Astrocyte (in vitro differentiated cells and primary cell): Measurements from ENCODE around the gene ALOX5. TPM values are rescaled to one million over a fixed set of nuclear protein-coding genes. Genes with fewer than 3 reads are reported as not detected.

Source experiments
- DNase-seq: peaks from one replicate; pipeline ENCODE4 v3.0.0-alpha.2; 2010; ENCODE audit warnings: low read depth
- FAIRE-seq: peaks from 2 replicates; lab custom pipeline; 2011; peaks lifted over from hg19 to GRCh38; lab: Jason Lieb, UNC
- H2AFZ ChIP-seq: 2 replicates; pipeline ENCODE4 v1.6.0; 2012; ENCODE audit warnings: low read depth, low read length, inconsistent platforms
- H3K27ac ChIP-seq: 2 replicates; pipeline ENCODE4 v1.5.1; 2011; ENCODE audit warnings: low read depth, low read length, inconsistent platforms
- H3K27me3 ChIP-seq: 2 replicates; pipeline ENCODE4 v1.6.0; 2011; ENCODE audit warnings: low read length, inconsistent platforms; ENCODE audit not compliant: insufficient read depth
- H3K36me3 ChIP-seq: 2 replicates; pipeline ENCODE4 v1.5.1; 2011; ENCODE audit warnings: low read length, inconsistent platforms; ENCODE audit not compliant: insufficient read depth
- H3K4me1 ChIP-seq: 2 replicates; pipeline ENCODE4 v1.5.1; 2011; ENCODE audit warnings: low read length, inconsistent platforms; ENCODE audit not compliant: insufficient read depth
- H3K4me2 ChIP-seq: 2 replicates; pipeline ENCODE4 v1.6.0; 2012; ENCODE audit warnings: low read length, inconsistent platforms
- H3K4me3 ChIP-seq: 2 replicates; pipeline ENCODE4 v1.5.1; 2011; ENCODE audit warnings: low read depth, mild to moderate bottlenecking, low read length, inconsistent platforms; ENCODE audit not compliant: insufficient read depth
- H3K79me2 ChIP-seq: 2 replicates; pipeline ENCODE4 v1.6.0; 2012; ENCODE audit warnings: mild to moderate bottlenecking, low read length, inconsistent platforms; ENCODE audit not compliant: insufficient read depth
- H3K9ac ChIP-seq: 2 replicates; pipeline ENCODE4 v1.6.0; 2012; ENCODE audit warnings: mild to moderate bottlenecking, low read length, inconsistent platforms
- H3K9me3 ChIP-seq: 2 replicates; pipeline ENCODE4 v1.5.1; 2012; ENCODE audit warnings: low read depth, mild to moderate bottlenecking, low read length, inconsistent platforms; ENCODE audit not compliant: insufficient read depth
- H4K20me1 ChIP-seq: 2 replicates; pipeline ENCODE4 v1.6.0; 2012; ENCODE audit warnings: low read length, inconsistent platforms; ENCODE audit not compliant: insufficient read depth
- H3K27ac Mint-ChIP-seq: one replicate; pipeline ENCODE4 v1.8.0; 2021; ENCODE audit warnings: mild to moderate bottlenecking, mixed read lengths; ENCODE audit not compliant: unreplicated experiment
- H3K27me3 Mint-ChIP-seq: one replicate; pipeline ENCODE4 v1.8.0; 2021; ENCODE audit warnings: low read depth, mixed read lengths; ENCODE audit not compliant: unreplicated experiment
- H3K36me3 Mint-ChIP-seq: one replicate; pipeline ENCODE4 v1.8.0; 2021; ENCODE audit warnings: low read depth, mixed read lengths; ENCODE audit not compliant: unreplicated experiment
- H3K4me1 Mint-ChIP-seq: one replicate; pipeline ENCODE4 v1.8.0; 2021; ENCODE audit warnings: low read depth, mixed read lengths; ENCODE audit not compliant: unreplicated experiment
- H3K4me3 Mint-ChIP-seq: one replicate; pipeline ENCODE4 v1.8.0; 2021; ENCODE audit warnings: mild to moderate bottlenecking, moderate library complexity, mixed read lengths; ENCODE audit not compliant: unreplicated experiment
- H3K9me3 Mint-ChIP-seq: one replicate; pipeline ENCODE4 v1.8.0; 2021; ENCODE audit warnings: mild to moderate bottlenecking, mixed read lengths; ENCODE audit not compliant: unreplicated experiment
- CTCF ChIP-seq: IDR thresholded peaks from 2 replicates; pipeline ENCODE4 v1.5.1; 2011; ENCODE audit warnings: low read depth, mild to moderate bottlenecking, inconsistent platforms, low read length, moderate library complexity; ENCODE audit not compliant: insufficient read depth
- EZH2 ChIP-seq: IDR thresholded peaks from 2 replicates; pipeline ENCODE4 v1.6.1; 2012; ENCODE audit warnings: mild to moderate bottlenecking, low read length, inconsistent platforms; ENCODE audit not compliant: insufficient read depth
- total RNA-seq: library from RNA; stranded (reverse); gene quantifications from 2 replicates; pipeline ENCODE4 v1.2.1, GENCODE V29; 2021

Gene ALOX5
- total RNA-seq, 1 donor from 2014 or later = 1.0 TPM

GRCh38 chr10:45382591-45382990 lies 8.6 kb downstream of the ALOX5 start:
- H3K4me2 ChIP-seq = no peak overlapping the region
- no peak for FAIRE-seq
- H3K4me3 Mint-ChIP-seq = no peak overlapping the region
- TF ChIP-seq EZH2 = no peak
- TF ChIP-seq CTCF = no peak
- H3K4me1 Mint-ChIP-seq = no peaks in the 10 kb centered on the region
- no peak overlapping the region for H3K27ac ChIP-seq
- peaks cover 21% of the 10 kb centered on the region for H3K27me3 Mint-ChIP-seq
- DNase-seq = no peak
- no peaks in the 10 kb centered on the region for H3K36me3 Mint-ChIP-seq
- H3K9me3 Mint-ChIP-seq = peaks cover 3% of the 10 kb centered on the region
- no peak overlapping the region for H2AFZ ChIP-seq
- H3K4me1 ChIP-seq = no peaks in the 10 kb centered on the region
- no peak overlapping the region for H3K9ac ChIP-seq
- H4K20me1 ChIP-seq = no peaks in the 10 kb centered on the region
- H3K79me2 ChIP-seq = no peaks in the 10 kb centered on the region
- H3K9me3 ChIP-seq = peaks cover 2% of the 10 kb centered on the region
- no peak overlapping the region for H3K27ac Mint-ChIP-seq
- no peaks in the 10 kb centered on the region for H3K27me3 ChIP-seq
- H3K4me3 ChIP-seq = no peak overlapping the region
- no peaks in the 10 kb centered on the region for H3K36me3 ChIP-seq

- Histone ChIP-seq H2AFZ (no peak overlapping the region), H3K4me1 (no peaks in the 10 kb centered on the region), H3K27me3 (no peaks in the 10 kb centered on the region), H3K4me3 (no peak overlapping the region), H3K36me3 (no peaks in the 10 kb centered on the region), H3K27ac (no peak overlapping the region), H4K20me1 (no peaks in the 10 kb centered on the region), H3K4me2 (no peak overlapping the region), H3K9ac (no peak overlapping the region), H3K79me2 (no peaks in the 10 kb centered on the region), H3K9me3 (peaks cover 2% of the 10 kb centered on the region)
- Mint-ChIP-seq H3K9me3 (peaks cover 3% of the 10 kb centered on the region), H3K4me3 (no peak overlapping the region), H3K36me3 (no peaks in the 10 kb centered on the region), H3K4me1 (no peaks in the 10 kb centered on the region), H3K27me3 (peaks cover 12% of the 10 kb centered on the region), H3K27ac (no peak overlapping the region)
- no peak for DNase-seq
- TF ChIP-seq CTCF = no peak
- TF ChIP-seq EZH2 = no peak
- FAIRE-seq = no peak
Observed at GRCh38 chr10:45383682-45384330, 9.8 kb downstream of the ALOX5 start.

DNA sequence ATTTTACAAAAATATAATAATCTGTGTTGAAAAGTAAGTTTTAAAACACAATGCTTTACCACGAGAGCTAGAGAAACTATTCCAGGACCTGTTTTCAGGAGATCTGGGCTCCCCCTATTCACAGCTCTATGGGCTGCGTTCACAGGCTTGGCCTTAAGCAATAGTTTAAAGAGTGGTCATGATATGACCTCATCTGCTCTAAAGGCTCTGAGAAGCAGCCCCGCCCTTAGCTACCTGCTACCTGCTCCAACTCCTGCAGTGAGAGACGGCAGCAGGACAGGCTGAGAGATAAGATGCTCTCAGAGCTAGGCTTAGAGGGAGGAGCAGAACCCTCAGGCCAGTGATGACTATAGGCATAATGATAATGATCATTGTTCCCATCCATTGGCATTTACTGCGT lies 12.6 kb downstream of the ALOX5 start:
- no peak for TF ChIP-seq EZH2
- no peak for TF ChIP-seq CTCF
- Histone ChIP-seq H3K27me3 (no peaks in the 10 kb centered on the region), H2AFZ (no peak overlapping the region), H3K4me2 (no peak overlapping the region), H3K36me3 (no peaks in the 10 kb centered on the region), H3K4me3 (no peak overlapping the region), H3K4me1 (no peaks in the 10 kb centered on the region), H3K9me3 (peaks cover 2% of the 10 kb centered on the region), H3K79me2 (no peaks in the 10 kb centered on the region), H3K27ac (no peak overlapping the region), H4K20me1 (no peaks in the 10 kb centered on the region), H3K9ac (no peak overlapping the region)
- DNase-seq = no peak
- Mint-ChIP-seq H3K36me3 (no peaks in the 10 kb centered on the region), H3K27ac (no peak overlapping the region), H3K27me3 (peaks cover 11% of the 10 kb centered on the region), H3K9me3 (peaks cover 10% of the 10 kb centered on the region), H3K4me1 (no peaks in the 10 kb centered on the region), H3K4me3 (no peak overlapping the region)
- no peak for FAIRE-seq
